DMS153 treated with DMSO at 0.1 percent for 48 hours (cell line): Measurements from ENCODE around the gene CLEC4A.
"Not testable (repeated sequence)": the region's sequence is repeated elsewhere in the genome, so short reads cannot be mapped to it uniquely, and the experiment has no call there.

Experiments used
- DNase-seq: peaks from one replicate; lab custom pipeline; 2025; ENCODE audit not compliant: unreplicated experiment; lab: John Stamatoyannopoulos, UW

CLEC4A gene

GRCh38 chr12:8133636-8134397 is 10.4 kb downstream of the CLEC4A start:
- not testable (repeated sequence) for DNase-seq

GRCh38 chr12:8134398-8134930 is 11.0 kb downstream of the CLEC4A start:
- not testable (repeated sequence) for DNase-seq

- DNase-seq, result not testable (repeated sequence)
Observed at GRCh38 chr12:8141647-8142046, 18.2 kb downstream of the CLEC4A start.

GRCh38 chr12:8143261-8143660 is 19.8 kb downstream of the CLEC4A start:
- DNase-seq, result no peak

- DNase-seq, result no peak
Observed at GRCh38 chr12:8145754-8146441, 22.5 kb downstream of the CLEC4A start.

GRCh38 chr12:8146442-8146771 is 23.0 kb downstream of the CLEC4A start:
- DNase-seq, result no peak

GRCh38 chr12:8154526-8154925 is 31.1 kb downstream of the CLEC4A start:
- DNase-seq, result no peak

- no peak for DNase-seq
Observed at GRCh38 chr12:8156416-8156815, 33.0 kb downstream of the CLEC4A start.

GRCh38 chr12:8156845-8157244 is 33.4 kb downstream of the CLEC4A start, which contains the start of gene ZNF705A:
TSS of gene ZNF705A (plus strand) at chr12:8157015. CDS start at chr12:8172626, 15,611 bp downstream.
- DNase-seq, result no peak

- no peak for DNase-seq
Observed at GRCh38 chr12:8157484-8158198, 34.2 kb downstream of the CLEC4A start.

GRCh38 chr12:8172911-8173310 is 49.5 kb downstream of the CLEC4A start:
- DNase-seq, result not testable (repeated sequence)

- peak; percentile 21 for DNase-seq
Observed at GRCh38 chr12:8179989-8180585, 56.7 kb downstream of the CLEC4A start.

GRCh38 chr12:8181271-8181670 is 57.9 kb downstream of the CLEC4A start:
- not testable (repeated sequence) for DNase-seq

- DNase-seq, result not testable (repeated sequence)
Observed at GRCh38 chr12:8182923-8183322, 59.5 kb downstream of the CLEC4A start.

- DNase-seq, result not testable (repeated sequence)
Observed at GRCh38 chr12:8183346-8183745, 59.9 kb downstream of the CLEC4A start.

GRCh38 chr12:8184206-8184605 is 60.8 kb downstream of the CLEC4A start:
- not testable (repeated sequence) for DNase-seq

GRCh38 chr12:8188088-8188487 is 64.7 kb downstream of the CLEC4A start:
- DNase-seq, result not testable (repeated sequence)
